Transverse colon (tissue), 4 donors: ENCODE results near the gene CDC7.

ENCODE experiments used
- EP300 ChIP-seq: sonication (generic); formaldehyde crosslinking; IDR thresholded peaks from one replicate; pipeline ENCODE4 v1.6.1; 2017; ENCODE audit warnings: antibody characterized with exemption, low read depth
- POLR2A ChIP-seq: fragments of 450-650 bp; IDR thresholded peaks from one replicate; pipeline ENCODE4 v1.6.1; 2016; ENCODE audit warnings: antibody characterized with exemption, mild to moderate bottlenecking, moderate library complexity
- POLR2AphosphoS5 ChIP-seq, 3 donors: sonication (generic); formaldehyde crosslinking; IDR thresholded peaks; one replicate each; pipeline ENCODE4 v1.6.1; 2016; ENCODE audit warnings: antibody characterized with exemption in 3 of 3
- TF ChIP-seq, protein P1 (sequence below), 5 experiments: fragments of 200-600 bp in 3 of 5; fragments of 450-650 bp in 2 of 5; sonication (generic) in 3 of 5; IDR thresholded peaks; 1 replicate in 2 of 5; 2 replicates in 3 of 5; pipeline ENCODE4 v1.5.1; 2016 to 2017; ENCODE audit warnings: antibody characterized with exemption in 5 of 5, inconsistent platforms in 3 of 5, mild to moderate bottlenecking in 2 of 5, moderate library complexity in 1 of 5

DNA sequence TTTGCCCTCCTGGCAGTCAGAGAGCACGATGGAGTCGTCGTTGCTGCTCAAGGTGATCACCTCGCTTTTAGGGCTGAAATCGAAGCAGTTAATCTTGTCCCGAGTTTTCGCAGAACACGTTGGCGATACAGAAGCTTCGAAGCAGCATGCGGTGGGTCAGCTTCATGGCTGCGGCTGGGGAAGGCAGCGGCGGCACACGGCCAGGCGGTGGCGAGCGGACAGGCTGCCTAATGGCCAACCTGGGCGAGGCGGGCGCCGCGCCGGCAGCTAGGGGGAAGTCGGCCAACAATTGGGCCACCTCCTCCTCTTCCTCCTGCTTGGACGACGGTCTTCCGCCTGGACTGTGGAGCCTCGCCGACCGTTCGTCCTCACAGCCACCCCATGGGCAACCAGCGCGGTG, 34.8 kb downstream of the CDC7 start:
- TF ChIP-seq, protein P1, sequence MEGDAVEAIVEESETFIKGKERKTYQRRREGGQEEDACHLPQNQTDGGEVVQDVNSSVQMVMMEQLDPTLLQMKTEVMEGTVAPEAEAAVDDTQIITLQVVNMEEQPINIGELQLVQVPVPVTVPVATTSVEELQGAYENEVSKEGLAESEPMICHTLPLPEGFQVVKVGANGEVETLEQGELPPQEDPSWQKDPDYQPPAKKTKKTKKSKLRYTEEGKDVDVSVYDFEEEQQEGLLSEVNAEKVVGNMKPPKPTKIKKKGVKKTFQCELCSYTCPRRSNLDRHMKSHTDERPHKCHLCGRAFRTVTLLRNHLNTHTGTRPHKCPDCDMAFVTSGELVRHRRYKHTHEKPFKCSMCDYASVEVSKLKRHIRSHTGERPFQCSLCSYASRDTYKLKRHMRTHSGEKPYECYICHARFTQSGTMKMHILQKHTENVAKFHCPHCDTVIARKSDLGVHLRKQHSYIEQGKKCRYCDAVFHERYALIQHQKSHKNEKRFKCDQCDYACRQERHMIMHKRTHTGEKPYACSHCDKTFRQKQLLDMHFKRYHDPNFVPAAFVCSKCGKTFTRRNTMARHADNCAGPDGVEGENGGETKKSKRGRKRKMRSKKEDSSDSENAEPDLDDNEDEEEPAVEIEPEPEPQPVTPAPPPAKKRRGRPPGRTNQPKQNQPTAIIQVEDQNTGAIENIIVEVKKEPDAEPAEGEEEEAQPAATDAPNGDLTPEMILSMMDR (IDR thresholded peaks at IDR 0.05), result no peak
- TF ChIP-seq EP300 (no peak), POLR2A (no peak), POLR2AphosphoS5 (IDR thresholded peaks at IDR 0.05) (no peak)
